ENCODE measurements around the gene SEMA4G. TPM values are rescaled to one million over a fixed set of nuclear protein-coding genes. Genes with fewer than 3 reads are reported as not detected.

Gene SEMA4G
- polyA plus RNA-seq, 1 donor from 2014 or later: 1.7 TPM

GRCh38 chr10:100930368-100930767 lies 38.9 kb upstream of the SEMA4G start:
- H3K36me3 ChIP-seq (ENCODE audit: insufficient read depth, low read length): no peaks in the 10 kb centered on the region
- peaks cover 2% of the 10 kb centered on the region for H3K79me2 ChIP-seq (replicated peaks; ENCODE audit: insufficient read depth, low read length)
- no peaks in the 10 kb centered on the region for H3K9me2 ChIP-seq (ENCODE audit: insufficient read depth, low read length)
- no peaks in the 10 kb centered on the region for H3F3A ChIP-seq (ENCODE audit: insufficient read depth, low read length, poor library complexity, severe bottlenecking)
- H3K4me2 ChIP-seq (ENCODE audit: low read length): no peak overlapping the region
- H4K20me1 ChIP-seq (ENCODE audit: insufficient read depth): no peaks in the 10 kb centered on the region
- H3K27ac ChIP-seq (ENCODE audit: low read length): no peak overlapping the region
- no peaks in the 10 kb centered on the region for H3K27me3 ChIP-seq (ENCODE audit: insufficient read depth, low read depth, low read length)
- TF ChIP-seq EP300 (conservative IDR thresholded peaks at IDR 0.05; ENCODE audit: poor library complexity, severe bottlenecking) (no peak), REST (IDR thresholded peaks at IDR 0.05; ENCODE audit: borderline replicate concordance) (no peak), TAF1 (IDR thresholded peaks at IDR 0.05; ENCODE audit: low read depth) (no peak), RAD21 (conservative IDR thresholded peaks at IDR 0.05) (no peak), MXI1 (conservative IDR thresholded peaks at IDR 0.05; ENCODE audit: poor library complexity, severe bottlenecking) (no peak), SMC3 (conservative IDR thresholded peaks at IDR 0.05; ENCODE audit: poor library complexity) (no peak), CTCF (IDR thresholded peaks at IDR 0.05; ENCODE audit: poor library complexity, severe bottlenecking) (no peak), POLR2AphosphoS5 (IDR thresholded peaks at IDR 0.05) (no peak), EZH2 (IDR thresholded peaks at IDR 0.05; ENCODE audit: borderline replicate concordance, insufficient read depth, low read length, poor library complexity, severe bottlenecking) (no peak)
- H2AFZ ChIP-seq (ENCODE audit: low read depth, low read length): no peak overlapping the region
- H3K9me3 ChIP-seq (ENCODE audit: low read length): no peaks in the 10 kb centered on the region
- H3K4me3 ChIP-seq (ENCODE audit: low read length): no peak overlapping the region
- H3K9ac ChIP-seq (ENCODE audit: low read length): no peak overlapping the region

- H4K20me1 ChIP-seq (ENCODE audit: insufficient read depth): no peaks in the 10 kb centered on the region
- no peak overlapping the region for H3K4me2 ChIP-seq (ENCODE audit: low read length)
- no peaks in the 10 kb centered on the region for H3K27me3 ChIP-seq (ENCODE audit: insufficient read depth, low read depth, low read length)
- H3K9me3 ChIP-seq (ENCODE audit: low read length): no peaks in the 10 kb centered on the region
- H3K9me2 ChIP-seq (ENCODE audit: insufficient read depth, low read length): no peaks in the 10 kb centered on the region
- no peaks in the 10 kb centered on the region for H3K79me2 ChIP-seq (replicated peaks; ENCODE audit: insufficient read depth, low read length)
- H3K4me3 ChIP-seq (ENCODE audit: low read length): no peak overlapping the region
- no peaks in the 10 kb centered on the region for H3F3A ChIP-seq (ENCODE audit: insufficient read depth, low read length, poor library complexity, severe bottlenecking)
- TF ChIP-seq MXI1 (conservative IDR thresholded peaks at IDR 0.05; ENCODE audit: poor library complexity, severe bottlenecking): no peak
- TF ChIP-seq CTCF (IDR thresholded peaks at IDR 0.05; ENCODE audit: poor library complexity, severe bottlenecking): no peak
- TF ChIP-seq POLR2AphosphoS5 (IDR thresholded peaks at IDR 0.05): no peak
- peaks cover 12% of the 10 kb centered on the region for H3K36me3 ChIP-seq (ENCODE audit: insufficient read depth, low read length)
- H3K9ac ChIP-seq (ENCODE audit: low read length): no peak overlapping the region
- no peak overlapping the region for H3K27ac ChIP-seq (ENCODE audit: low read length)
- no peak overlapping the region for H2AFZ ChIP-seq (ENCODE audit: low read depth, low read length)
Measured at GRCh38 chr10:100934084-100934659, 35.1 kb upstream of the SEMA4G start.
